IPS-20b (cell line): Measurements from ENCODE around the gene ARHGEF37.

ENCODE experiments used
- H3K27ac ChIP-seq: one replicate; pipeline ENCODE4 v1.5.1; 2013; ENCODE audit warnings: low read length
- H3K27me3 ChIP-seq: 2 replicates; pipeline ENCODE4 v1.6.1; 2013; ENCODE audit warnings: mild to moderate bottlenecking, low read length, inconsistent platforms; ENCODE audit not compliant: insufficient read depth
- H3K36me3 ChIP-seq: 2 replicates; pipeline ENCODE4 v1.6.1; 2013; ENCODE audit warnings: low read depth, mild to moderate bottlenecking, inconsistent platforms, low read length, moderate library complexity; ENCODE audit not compliant: insufficient read depth
- H3K4me1 ChIP-seq: 2 replicates; pipeline ENCODE4 v1.6.1; 2013; ENCODE audit warnings: mild to moderate bottlenecking, control low read depth, inconsistent platforms, low read length, moderate library complexity; ENCODE audit not compliant: insufficient read depth
- H3K4me3 ChIP-seq: 2 replicates; pipeline ENCODE4 v1.5.1; 2013; ENCODE audit warnings: mild to moderate bottlenecking, low read length, inconsistent platforms
- H3K9ac ChIP-seq: 2 replicates; pipeline ENCODE4 v1.6.1; 2013; ENCODE audit warnings: low read depth, mild to moderate bottlenecking, inconsistent platforms, low read length, moderate library complexity
- H3K9me3 ChIP-seq: 2 replicates; pipeline ENCODE4 v1.6.1; 2013; ENCODE audit warnings: mild to moderate bottlenecking, low read depth, low read length, inconsistent platforms; ENCODE audit not compliant: insufficient read depth

ARHGEF37 gene

GRCh38 chr5:149672701-149673476 is 91.6 kb downstream of the ARHGEF37 start:
- no peak overlapping the region for H3K9ac ChIP-seq
- H3K4me3 ChIP-seq: no peak overlapping the region
- no peaks in the 10 kb centered on the region for H3K36me3 ChIP-seq
- H3K27ac ChIP-seq: no peak overlapping the region
- H3K27me3 ChIP-seq: no peaks in the 10 kb centered on the region
- no peaks in the 10 kb centered on the region for H3K4me1 ChIP-seq
- peaks cover 14% of the 10 kb centered on the region; the same call in 1 of the 2 replicates for H3K9me3 ChIP-seq

GRCh38 chr5:149674686-149675085 is 93.4 kb downstream of the ARHGEF37 start:
- Histone ChIP-seq H3K4me3 (no peak overlapping the region), H3K4me1 (no peaks in the 10 kb centered on the region), H3K9me3 (peaks cover 8% of the 10 kb centered on the region; the same call in 1 of the 2 replicates), H3K9ac (no peak overlapping the region), H3K36me3 (no peaks in the 10 kb centered on the region), H3K27me3 (no peaks in the 10 kb centered on the region), H3K27ac (no peak overlapping the region)

- Histone ChIP-seq H3K27me3 (no peaks in the 10 kb centered on the region), H3K36me3 (no peaks in the 10 kb centered on the region), H3K4me3 (no peak overlapping the region), H3K9ac (no peak overlapping the region), H3K9me3 (peaks cover 8% of the 10 kb centered on the region; the same call in 1 of the 2 replicates), H3K27ac (no peak overlapping the region), H3K4me1 (no peaks in the 10 kb centered on the region)
These were observed 94.4 kb downstream of the ARHGEF37 start for GRCh38 chr5:149675610-149676201.

GRCh38 chr5:149677731-149678130 is 96.4 kb downstream of the ARHGEF37 start:
- no peak overlapping the region for H3K4me3 ChIP-seq
- H3K27ac ChIP-seq: no peak overlapping the region
- no peaks in the 10 kb centered on the region for H3K9me3 ChIP-seq
- no peaks in the 10 kb centered on the region for H3K27me3 ChIP-seq
- H3K9ac ChIP-seq: no peak overlapping the region
- no peaks in the 10 kb centered on the region for H3K4me1 ChIP-seq
- H3K36me3 ChIP-seq: no peaks in the 10 kb centered on the region

- no peaks in the 10 kb centered on the region for H3K36me3 ChIP-seq
- no peaks in the 10 kb centered on the region for H3K4me1 ChIP-seq
- H3K27ac ChIP-seq: no peak overlapping the region
- H3K9ac ChIP-seq: no peak overlapping the region
- H3K4me3 ChIP-seq: no peak overlapping the region
- no peaks in the 10 kb centered on the region for H3K27me3 ChIP-seq
- no peaks in the 10 kb centered on the region for H3K9me3 ChIP-seq
These were observed 98.8 kb downstream of the ARHGEF37 start for GRCh38 chr5:149679876-149680809.

- Histone ChIP-seq H3K36me3 (no peaks in the 10 kb centered on the region), H3K9me3 (no peaks in the 10 kb centered on the region), H3K27me3 (no peaks in the 10 kb centered on the region), H3K9ac (no peak overlapping the region), H3K4me1 (no peaks in the 10 kb centered on the region), H3K4me3 (no peak overlapping the region), H3K27ac (no peak overlapping the region)
These were observed 99.5 kb downstream of the ARHGEF37 start for GRCh38 chr5:149680810-149681221.

- Histone ChIP-seq H3K36me3 (no peaks in the 10 kb centered on the region), H3K4me1 (no peaks in the 10 kb centered on the region), H3K4me3 (no peak overlapping the region), H3K27me3 (no peaks in the 10 kb centered on the region), H3K9ac (no peak overlapping the region), H3K9me3 (no peaks in the 10 kb centered on the region), H3K27ac (no peak overlapping the region)
These were observed 100.0 kb downstream of the ARHGEF37 start for GRCh38 chr5:149681252-149681651.

- no peaks in the 10 kb centered on the region for H3K27me3 ChIP-seq
These were observed 100.6 kb downstream of the ARHGEF37 start for GRCh38 chr5:149681922-149682321.

GRCh38 chr5:149682532-149683075 is 101.3 kb downstream of the ARHGEF37 start:
- H3K36me3 ChIP-seq: no peaks in the 10 kb centered on the region
- H3K4me3 ChIP-seq: no peak overlapping the region
- H3K27ac ChIP-seq: no peak overlapping the region
- no peak overlapping the region for H3K9ac ChIP-seq
- no peaks in the 10 kb centered on the region for H3K9me3 ChIP-seq
- H3K4me1 ChIP-seq: no peaks in the 10 kb centered on the region
- no peaks in the 10 kb centered on the region for H3K27me3 ChIP-seq

More at GRCh38 chr5:149681922-149682321, 100.6 kb downstream of the ARHGEF37 start:
- Histone ChIP-seq H3K9me3 (no peaks in the 10 kb centered on the region), H3K9ac (no peak overlapping the region), H3K4me3 (no peak overlapping the region), H3K27ac (no peak overlapping the region), H3K36me3 (no peaks in the 10 kb centered on the region), H3K4me1 (no peaks in the 10 kb centered on the region)

GRCh38 chr5:149683964-149684363 is 102.7 kb downstream of the ARHGEF37 start:
- Histone ChIP-seq H3K4me1 (no peaks in the 10 kb centered on the region), H3K4me3 (no peak overlapping the region), H3K27ac (no peak overlapping the region), H3K27me3 (no peaks in the 10 kb centered on the region), H3K9ac (no peak overlapping the region), H3K9me3 (no peaks in the 10 kb centered on the region), H3K36me3 (no peaks in the 10 kb centered on the region)

- Histone ChIP-seq H3K27me3 (no peaks in the 10 kb centered on the region), H3K4me1 (no peaks in the 10 kb centered on the region), H3K9me3 (no peaks in the 10 kb centered on the region), H3K27ac (no peak overlapping the region), H3K36me3 (no peaks in the 10 kb centered on the region), H3K9ac (no peak overlapping the region), H3K4me3 (no peak overlapping the region)
These were observed 103.1 kb downstream of the ARHGEF37 start for GRCh38 chr5:149684371-149684770.
